Skeletal muscle satellite cell (primary cell): ENCODE measurements around the gene DCLK1.
"Not testable (repeated sequence)": the region's sequence is repeated elsewhere in the genome, so short reads cannot be mapped to it uniquely, and the experiment has no call there.

Source experiments
- H3K27me3 ChIP-seq: 2 replicates; pipeline ENCODE4 v1.7.0; 2013; ENCODE audit warnings: low read length; ENCODE audit not compliant: control insufficient read depth, insufficient read depth
- H3K36me3 ChIP-seq: 2 replicates; pipeline ENCODE4 v1.7.0; 2013; ENCODE audit warnings: mild to moderate bottlenecking, control low read depth, low read length; ENCODE audit not compliant: insufficient read depth
- H3K4me1 ChIP-seq: 2 replicates; pipeline ENCODE4 v1.7.0; 2013; ENCODE audit warnings: low read length; ENCODE audit not compliant: control insufficient read depth, insufficient read depth
- H3K4me2 ChIP-seq: 2 replicates; pipeline ENCODE4 v1.7.0; 2013; ENCODE audit warnings: mild to moderate bottlenecking, low read length
- H3K4me3 ChIP-seq: 2 replicates; pipeline ENCODE4 v1.7.0; 2013; ENCODE audit warnings: low read length
- H3K9ac ChIP-seq: 2 replicates; pipeline ENCODE4 v1.7.0; 2013; ENCODE audit warnings: mild to moderate bottlenecking, low read depth, low read length, moderate library complexity
- H3K9me3 ChIP-seq: replicated peaks from 2 replicates; pipeline ENCODE4 v1.7.0; 2013; ENCODE audit warnings: mild to moderate bottlenecking, control low read depth, low read length

Gene DCLK1

DNA sequence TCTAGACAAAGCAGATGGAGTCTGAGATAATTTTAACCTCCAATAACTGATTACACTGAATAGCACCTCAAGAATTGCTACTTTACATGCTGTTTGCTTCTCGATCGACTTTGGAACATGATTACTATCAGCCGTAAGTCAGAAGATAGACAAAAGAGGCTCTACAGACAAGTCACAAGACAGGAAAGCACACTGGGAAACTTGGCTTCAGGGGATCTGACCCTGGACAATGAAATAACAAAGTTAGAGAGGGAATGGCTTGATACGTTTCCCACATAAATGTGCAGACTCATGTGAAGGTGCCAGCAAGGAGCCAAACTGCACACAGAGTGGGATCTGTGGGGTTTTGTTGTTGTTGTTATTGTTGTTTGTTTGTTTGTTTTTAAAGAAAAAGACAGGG, 28.5 kb downstream of the DCLK1 start:
- Histone ChIP-seq H3K9me3 (no peaks in the 10 kb centered on the region), H3K4me3 (no peak overlapping the region), H3K36me3 (no peaks in the 10 kb centered on the region), H3K27me3 (no peaks in the 10 kb centered on the region), H3K4me1 (no peaks in the 10 kb centered on the region), H3K9ac (no peak overlapping the region), H3K4me2 (no peak overlapping the region)

DNA sequence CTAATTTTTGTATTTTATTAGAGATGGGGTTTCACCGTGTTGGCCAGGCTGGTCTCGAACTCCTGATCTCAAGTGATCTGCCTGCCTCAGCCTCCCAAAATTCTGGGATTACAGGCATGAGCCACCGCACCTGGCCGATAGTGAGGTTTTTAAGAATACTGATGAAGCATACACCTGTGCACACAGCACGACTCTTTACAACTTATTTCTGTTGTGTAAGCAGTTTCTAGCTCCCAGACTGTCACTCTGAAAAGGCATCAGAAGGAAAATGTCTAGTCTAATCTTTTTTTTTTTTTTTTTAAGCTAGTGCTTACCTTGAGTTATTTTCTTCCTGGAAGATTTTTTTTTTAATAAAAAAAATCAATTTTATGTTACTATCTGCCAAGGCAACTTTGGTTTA, 29.3 kb downstream of the DCLK1 start:
- not testable (repeated sequence) for H3K9ac ChIP-seq, H3K36me3 ChIP-seq, H3K4me3 ChIP-seq, H3K4me2 ChIP-seq, H3K4me1 ChIP-seq, H3K9me3 ChIP-seq, H3K27me3 ChIP-seq

DNA sequence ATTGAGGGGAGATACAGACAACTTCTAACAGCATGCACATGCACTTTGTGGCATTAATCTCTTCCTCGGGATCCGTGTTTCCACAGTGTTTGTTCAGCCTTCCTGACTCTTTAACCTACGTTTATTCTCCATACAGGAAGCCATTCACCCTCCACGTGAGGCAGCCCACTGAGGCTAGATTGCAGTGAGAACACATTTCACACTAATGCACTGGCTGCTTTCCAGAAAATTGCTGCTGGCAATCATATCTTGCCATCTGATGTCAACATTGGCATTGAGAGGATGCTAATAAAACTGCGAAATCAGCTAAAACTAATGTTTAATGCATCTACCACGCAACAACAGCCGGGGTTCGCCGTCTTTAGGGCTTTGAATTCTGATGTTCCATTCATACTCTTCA, 30.0 kb downstream of the DCLK1 start:
- no peaks in the 10 kb centered on the region for H3K9me3 ChIP-seq
- H3K9ac ChIP-seq = no peak overlapping the region
- no peaks in the 10 kb centered on the region for H3K4me1 ChIP-seq
- H3K4me2 ChIP-seq = no peak overlapping the region
- H3K27me3 ChIP-seq = no peaks in the 10 kb centered on the region
- H3K4me3 ChIP-seq = no peak overlapping the region
- no peaks in the 10 kb centered on the region for H3K36me3 ChIP-seq

DNA sequence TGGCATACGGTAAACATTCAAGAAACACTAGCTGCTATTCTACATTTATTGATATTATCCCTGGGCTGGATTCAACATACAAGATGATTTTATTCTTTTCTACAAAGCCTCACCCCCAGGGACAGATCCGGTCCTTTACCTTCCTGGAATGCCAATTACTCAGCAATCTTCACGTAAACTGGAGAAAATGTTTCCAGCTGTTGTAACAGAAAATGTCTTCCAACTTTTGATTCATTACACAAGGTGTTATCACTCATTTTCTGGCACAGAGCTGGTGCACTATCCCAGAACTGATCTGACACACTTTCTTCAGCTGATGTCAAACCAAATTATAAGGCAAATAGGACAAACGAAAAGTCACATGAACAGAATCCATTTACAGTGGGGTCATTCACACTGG, 33.1 kb downstream of the DCLK1 start:
- no peak overlapping the region for H3K4me3 ChIP-seq
- H3K4me2 ChIP-seq = no peak overlapping the region
- no peaks in the 10 kb centered on the region for H3K4me1 ChIP-seq
- no peak overlapping the region for H3K9ac ChIP-seq
- H3K27me3 ChIP-seq = no peaks in the 10 kb centered on the region
- H3K9me3 ChIP-seq = no peaks in the 10 kb centered on the region
- H3K36me3 ChIP-seq = no peaks in the 10 kb centered on the region

DNA sequence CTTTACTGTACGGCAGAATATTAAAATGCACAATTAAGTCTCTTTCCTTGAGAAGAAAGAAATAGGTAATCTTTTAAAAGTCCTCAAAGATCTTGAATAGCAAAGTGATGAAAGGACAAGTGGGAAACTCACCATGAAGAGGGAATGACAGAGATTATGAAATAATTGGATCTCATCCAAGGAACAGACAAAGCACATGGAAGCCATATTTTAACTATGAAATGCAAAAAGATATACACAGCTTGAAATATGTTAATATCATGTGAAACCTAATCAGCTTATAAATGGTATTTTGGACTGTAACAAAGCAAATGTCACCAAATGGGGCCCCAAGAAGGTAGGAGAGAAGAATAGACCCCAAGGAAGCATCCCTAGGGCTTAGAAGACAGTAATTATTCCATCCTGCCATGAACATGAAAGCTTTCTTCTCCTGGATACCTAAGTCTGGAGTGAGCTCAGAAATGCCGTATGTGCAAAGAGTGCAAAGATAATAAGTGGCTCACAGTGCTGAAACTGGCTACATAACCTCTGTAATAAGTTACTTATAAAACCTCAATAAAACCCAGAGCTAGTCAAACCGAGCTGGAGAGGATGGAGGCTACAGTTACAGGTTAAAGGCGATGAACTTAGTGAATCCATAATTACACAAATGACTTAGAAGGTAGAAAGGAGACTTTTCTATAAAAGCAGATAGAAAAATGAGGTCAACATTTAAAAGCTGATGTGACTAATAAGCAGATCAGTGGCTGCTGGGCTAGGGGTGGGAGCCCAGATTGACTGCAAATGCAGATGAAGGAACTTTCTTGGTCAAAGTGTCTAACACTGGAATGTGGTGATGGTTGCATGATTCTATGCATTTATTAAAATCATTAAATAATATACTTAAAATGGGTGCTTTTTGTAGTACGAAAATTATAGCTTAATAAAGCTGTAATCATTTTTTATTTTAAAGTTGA, 34.4 kb downstream of the DCLK1 start:
- H3K27me3 ChIP-seq = no peaks in the 10 kb centered on the region
- H3K4me2 ChIP-seq = no peak overlapping the region
- no peaks in the 10 kb centered on the region for H3K36me3 ChIP-seq
- H3K9me3 ChIP-seq = no peaks in the 10 kb centered on the region
- H3K4me1 ChIP-seq = no peaks in the 10 kb centered on the region
- H3K4me3 ChIP-seq = no peak overlapping the region
- H3K9ac ChIP-seq = no peak overlapping the region

DNA sequence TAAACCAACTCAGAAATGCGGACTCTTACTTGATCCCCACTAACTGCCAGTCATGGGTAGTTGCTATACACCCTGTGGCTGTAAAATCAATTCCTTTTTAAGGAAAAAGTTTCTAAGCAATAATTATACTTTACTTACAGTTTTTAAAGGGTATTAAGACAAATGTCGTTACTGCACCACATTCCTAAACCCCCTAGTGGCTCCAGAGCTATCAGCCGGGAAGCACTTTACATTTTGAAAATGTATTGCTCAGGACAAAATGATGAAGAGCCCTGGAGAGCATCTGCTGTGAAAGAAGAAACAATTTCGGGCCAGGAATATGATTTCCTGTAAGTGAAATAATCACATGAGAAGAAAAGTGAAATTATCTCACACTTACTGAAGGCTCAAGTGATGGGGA, 36.7 kb downstream of the DCLK1 start:
- no peaks in the 10 kb centered on the region for H3K36me3 ChIP-seq
- H3K4me1 ChIP-seq = peaks cover 3% of the 10 kb centered on the region
- H3K27me3 ChIP-seq = no peaks in the 10 kb centered on the region
- no peaks in the 10 kb centered on the region for H3K9me3 ChIP-seq
- H3K4me2 ChIP-seq = no peak overlapping the region
- no peak overlapping the region for H3K9ac ChIP-seq
- no peak overlapping the region for H3K4me3 ChIP-seq

DNA sequence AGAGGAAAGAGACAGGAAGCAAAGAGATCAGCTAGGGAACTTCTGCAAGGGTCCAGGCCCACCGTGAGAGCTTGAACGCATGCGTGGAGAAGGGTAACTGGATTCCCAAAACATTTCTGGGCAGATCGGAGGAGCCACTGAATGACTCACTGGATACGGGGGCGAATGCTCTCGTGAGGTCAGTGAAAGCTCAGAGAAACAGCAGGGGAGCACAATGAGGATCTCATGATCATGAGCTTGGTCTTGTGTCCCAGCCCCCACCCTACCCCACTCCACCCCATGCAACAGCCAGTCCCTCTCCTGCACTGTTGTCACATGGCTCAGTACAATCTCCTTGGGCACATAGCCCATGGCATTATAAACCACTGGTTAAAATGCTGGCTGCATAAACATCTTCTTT, 40.6 kb downstream of the DCLK1 start:
- Histone ChIP-seq H3K4me1 (peaks cover 3% of the 10 kb centered on the region), H3K4me2 (no peak overlapping the region), H3K36me3 (no peaks in the 10 kb centered on the region), H3K9me3 (no peaks in the 10 kb centered on the region), H3K27me3 (no peaks in the 10 kb centered on the region), H3K9ac (no peak overlapping the region), H3K4me3 (no peak overlapping the region)

DNA sequence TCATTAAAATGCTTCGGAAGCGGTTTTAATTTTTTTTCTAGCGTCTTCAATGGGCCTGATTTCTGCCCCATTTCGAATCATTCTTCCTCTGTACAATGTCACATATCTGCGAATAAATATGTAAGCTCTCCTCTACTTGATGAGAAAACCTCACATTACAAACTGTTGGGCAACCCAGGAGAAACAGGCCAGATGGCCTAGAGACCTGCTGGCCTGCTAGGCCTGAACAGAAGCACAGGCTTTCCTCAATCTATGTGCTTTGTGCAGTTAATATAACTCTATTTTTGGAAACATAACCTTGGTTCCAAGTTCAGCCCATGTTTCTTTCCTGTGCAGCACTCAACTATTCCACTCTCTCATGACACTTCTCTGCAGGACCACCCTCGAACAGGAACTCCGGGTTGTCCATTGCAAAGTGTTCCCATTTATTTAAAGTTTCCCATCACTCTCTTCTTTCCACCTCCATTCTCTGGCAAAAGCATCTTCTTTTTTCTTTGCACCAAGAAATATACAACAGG, 42.0 kb downstream of the DCLK1 start:
- no peak overlapping the region for H3K4me3 ChIP-seq

DNA sequence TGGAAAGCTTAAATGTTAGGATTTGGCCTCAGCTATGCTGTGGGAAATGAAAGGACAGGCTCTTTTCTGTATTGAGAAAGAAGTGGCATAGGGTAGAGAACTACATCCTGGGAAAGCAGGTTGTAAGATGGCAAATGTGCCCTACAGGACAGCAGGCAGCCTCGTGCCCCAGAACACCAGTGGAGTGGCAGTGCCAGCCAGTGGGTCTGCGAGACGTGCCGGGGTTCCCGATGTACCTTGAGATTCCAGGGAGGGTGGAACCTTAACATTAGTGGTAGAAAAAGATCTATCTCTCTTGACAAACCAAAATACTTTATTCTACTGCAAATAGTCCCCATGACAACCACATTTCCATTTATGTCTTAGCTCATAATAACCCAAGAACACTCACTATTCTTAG, 42.7 kb downstream of the DCLK1 start:
- Histone ChIP-seq H3K9me3 (no peaks in the 10 kb centered on the region), H3K27me3 (no peaks in the 10 kb centered on the region), H3K9ac (no peak overlapping the region), H3K4me3 (no peak overlapping the region), H3K4me2 (no peak overlapping the region), H3K4me1 (peaks cover 3% of the 10 kb centered on the region), H3K36me3 (no peaks in the 10 kb centered on the region)

More for the DNA sequence above, 42.0 kb downstream of the DCLK1 start:
- Histone ChIP-seq H3K9ac (no peak overlapping the region), H3K36me3 (no peaks in the 10 kb centered on the region), H3K27me3 (no peaks in the 10 kb centered on the region), H3K4me2 (no peak overlapping the region), H3K4me1 (peaks cover 3% of the 10 kb centered on the region), H3K9me3 (no peaks in the 10 kb centered on the region)

DNA sequence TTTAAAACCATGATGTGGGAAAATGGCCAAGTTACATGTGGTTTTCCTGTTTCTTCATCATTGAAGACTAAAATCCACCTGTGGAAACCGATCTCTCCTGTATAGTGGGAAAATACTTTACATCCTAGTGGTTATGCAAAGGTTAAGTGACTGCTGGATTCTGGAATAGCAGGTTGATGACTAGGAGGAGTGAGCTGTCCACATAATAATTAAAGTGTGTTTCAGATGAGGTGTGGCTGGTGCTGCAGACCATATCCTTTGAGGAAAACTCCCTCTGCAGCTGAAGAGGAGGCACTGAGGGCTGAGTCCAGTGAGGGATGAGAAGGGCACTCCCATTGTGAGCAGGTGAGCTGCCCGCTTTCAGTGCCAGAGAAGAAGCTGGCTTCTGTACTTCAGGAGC, 43.2 kb downstream of the DCLK1 start:
- H3K4me3 ChIP-seq = no peak overlapping the region
- H3K9me3 ChIP-seq = no peaks in the 10 kb centered on the region
- H3K36me3 ChIP-seq = no peaks in the 10 kb centered on the region

DNA sequence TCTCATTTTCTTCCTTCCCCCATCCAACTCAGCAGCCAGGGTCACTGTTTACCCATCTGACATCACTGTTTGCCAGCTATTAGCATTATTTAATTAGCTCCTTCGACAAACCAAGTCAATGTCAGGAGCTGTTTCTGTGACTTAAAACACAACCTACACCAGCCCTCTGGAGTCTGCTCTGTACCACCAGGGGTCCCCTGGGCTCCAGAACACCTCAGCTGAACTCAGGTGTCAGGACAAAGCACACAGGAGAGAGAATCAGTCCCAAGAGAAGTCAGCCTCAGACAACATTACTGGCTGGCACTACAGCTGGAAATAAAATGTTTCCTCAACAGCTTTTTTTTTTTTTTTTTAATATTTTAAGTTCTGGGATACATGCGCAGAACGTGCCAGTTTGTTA, 45.1 kb downstream of the DCLK1 start:
- Histone ChIP-seq H3K9me3 (no peaks in the 10 kb centered on the region), H3K4me1 (peaks cover 3% of the 10 kb centered on the region), H3K4me2 (no peak overlapping the region), H3K27me3 (no peaks in the 10 kb centered on the region), H3K4me3 (no peak overlapping the region), H3K9ac (no peak overlapping the region), H3K36me3 (no peaks in the 10 kb centered on the region)

More for the DNA sequence above, 43.2 kb downstream of the DCLK1 start:
- no peak overlapping the region for H3K4me2 ChIP-seq
- no peaks in the 10 kb centered on the region for H3K27me3 ChIP-seq
- H3K9ac ChIP-seq = no peak overlapping the region
- H3K4me1 ChIP-seq = peaks cover 3% of the 10 kb centered on the region

DNA sequence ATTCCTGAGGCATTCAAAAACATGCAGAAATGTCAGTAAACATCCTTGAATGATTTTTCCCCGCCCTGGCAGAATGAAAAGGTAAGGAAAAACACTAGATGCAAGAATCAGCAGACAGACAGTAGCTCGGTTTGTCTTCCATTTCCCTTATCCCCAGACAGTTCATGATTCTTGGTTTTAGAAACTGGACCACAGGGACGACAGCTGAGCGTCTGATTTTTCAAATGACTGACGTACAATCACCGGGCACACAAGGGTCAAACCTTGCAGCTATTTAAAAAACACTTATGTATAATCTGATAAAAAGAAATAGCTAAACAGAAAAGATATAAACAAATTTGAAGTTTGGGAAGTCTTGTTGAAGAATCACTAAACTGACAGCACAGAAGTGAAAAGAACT, 47.1 kb downstream of the DCLK1 start:
- H3K4me1 ChIP-seq = no peaks in the 10 kb centered on the region
- no peak overlapping the region for H3K9ac ChIP-seq
- H3K27me3 ChIP-seq = no peaks in the 10 kb centered on the region
- H3K36me3 ChIP-seq = no peaks in the 10 kb centered on the region
- H3K9me3 ChIP-seq = no peaks in the 10 kb centered on the region
- H3K4me3 ChIP-seq = no peak overlapping the region
- no peak overlapping the region for H3K4me2 ChIP-seq
